Measurements from ENCODE around the gene ATXN3. TPM values are rescaled to one million over a fixed set of nuclear protein-coding genes. Genes with fewer than 3 reads are reported as not detected.

ATXN3 gene
- total and polyA plus RNA-seq, 7 donors: 5.6 to 10.0 (median 7.1) TPM

DNA sequence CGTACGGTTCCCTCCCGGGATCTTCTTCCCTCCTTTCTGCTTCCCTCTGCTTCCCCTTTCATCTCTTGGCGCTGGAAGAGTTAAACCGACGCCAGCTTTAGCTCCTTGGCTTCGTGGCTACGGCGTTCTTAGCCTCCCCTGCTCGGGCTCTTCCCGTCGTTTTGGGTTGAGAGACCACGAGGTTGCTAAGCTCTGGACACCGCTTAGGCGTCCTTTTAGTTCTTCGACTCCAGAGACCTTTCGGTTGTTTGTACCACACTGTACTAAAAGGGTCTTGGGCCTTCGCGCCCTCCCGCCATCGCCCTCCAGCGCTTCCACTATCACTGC is 15.9 kb upstream of the ATXN3 start:
- Histone ChIP-seq H3K27me3 (ENCODE audit: insufficient read depth in 3 of 3, low read length in 2 of 3) (no peaks in the 10 kb centered on the region), H3K9me3 (no peaks in the 10 kb centered on the region), H3K36me3 (ENCODE audit: insufficient read depth in 1 of 2, low read depth in 1 of 2) (peaks cover 2 to 44% of the 10 kb centered on the region in 2 donors), H3K4me3 (peak overlapping the region; percentile 88), H3K27ac (peak overlapping the region; percentile 96), H3K4me1 (peaks cover 48% of the 10 kb centered on the region)
- intact Hi-C loops (cut with DNase I): loop anchor here in 1 of 2 donors (5.0 to 10.0 kb wide), 2 partner anchors 335 to 562 kb away; no protein-coding TSS in a partner anchor
- TF ChIP-seq, protein P1, sequence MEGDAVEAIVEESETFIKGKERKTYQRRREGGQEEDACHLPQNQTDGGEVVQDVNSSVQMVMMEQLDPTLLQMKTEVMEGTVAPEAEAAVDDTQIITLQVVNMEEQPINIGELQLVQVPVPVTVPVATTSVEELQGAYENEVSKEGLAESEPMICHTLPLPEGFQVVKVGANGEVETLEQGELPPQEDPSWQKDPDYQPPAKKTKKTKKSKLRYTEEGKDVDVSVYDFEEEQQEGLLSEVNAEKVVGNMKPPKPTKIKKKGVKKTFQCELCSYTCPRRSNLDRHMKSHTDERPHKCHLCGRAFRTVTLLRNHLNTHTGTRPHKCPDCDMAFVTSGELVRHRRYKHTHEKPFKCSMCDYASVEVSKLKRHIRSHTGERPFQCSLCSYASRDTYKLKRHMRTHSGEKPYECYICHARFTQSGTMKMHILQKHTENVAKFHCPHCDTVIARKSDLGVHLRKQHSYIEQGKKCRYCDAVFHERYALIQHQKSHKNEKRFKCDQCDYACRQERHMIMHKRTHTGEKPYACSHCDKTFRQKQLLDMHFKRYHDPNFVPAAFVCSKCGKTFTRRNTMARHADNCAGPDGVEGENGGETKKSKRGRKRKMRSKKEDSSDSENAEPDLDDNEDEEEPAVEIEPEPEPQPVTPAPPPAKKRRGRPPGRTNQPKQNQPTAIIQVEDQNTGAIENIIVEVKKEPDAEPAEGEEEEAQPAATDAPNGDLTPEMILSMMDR (IDR thresholded peaks at IDR 0.05): no peak
- ATAC-seq (peak; percentile 18 to 59 (median 40)), DNase-seq (no peak)
- 0 to 1% (median 0%) methylated on average over 22 of the region's 22 CpGs for WGBS, 3 donors

DNA sequence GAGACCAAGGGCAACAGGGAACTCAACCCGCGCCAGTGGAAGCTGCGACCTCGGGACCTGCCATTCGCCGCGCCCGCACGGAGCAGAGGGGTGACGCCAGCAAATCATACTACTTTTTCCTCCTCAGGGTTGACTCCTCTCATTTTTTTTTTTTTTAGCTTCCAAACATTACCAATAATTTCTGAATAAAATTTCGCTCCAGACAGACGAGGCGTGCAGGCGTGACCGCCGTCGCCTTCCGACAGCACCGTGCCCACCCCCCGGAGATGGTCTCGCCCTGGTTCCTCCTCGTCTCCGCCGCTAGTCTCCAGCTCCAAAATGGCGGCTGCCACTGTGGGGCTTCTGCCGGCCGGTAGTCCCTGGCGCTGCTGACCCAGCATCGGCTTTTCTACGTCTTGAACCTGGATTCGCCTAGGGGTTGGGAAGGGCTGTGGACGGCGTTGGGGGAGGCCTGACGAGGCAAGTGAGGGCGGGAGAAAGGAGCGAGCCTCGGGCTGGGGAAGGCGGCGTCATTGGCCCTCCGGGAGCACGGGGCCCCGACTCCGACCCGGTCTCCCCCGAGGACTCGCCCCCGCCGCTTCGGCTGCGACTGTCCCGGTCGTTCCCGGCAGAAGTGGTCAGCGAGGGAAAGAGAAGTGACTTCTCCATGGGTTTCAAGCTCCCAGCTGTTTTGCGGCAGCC is 15.4 kb upstream of the ATXN3 start, which contains the start of the genes CPSF2 and NDUFB1:
Gene CPSF2 (plus strand): TSS at position 300 of the 681 bp plus-strand sequence. CDS start 9,016 bp downstream, outside the sequence.
Gene NDUFB1 (minus strand): TSS at position 37 of the 681 bp plus-strand sequence. CDS start 4,069 bp downstream, outside the sequence.
- Histone ChIP-seq H3K27ac (peak within 1 kb of the TSS; percentile 96), H3K4me1 (peaks cover 45% of the 10 kb centered on the region), H3K9me3 (no peaks in the 10 kb centered on the region), H3K27me3 (ENCODE audit: insufficient read depth in 3 of 3, low read length in 2 of 3) (no peaks in the 10 kb centered on the region), H3K36me3 (ENCODE audit: insufficient read depth in 1 of 2, low read depth in 1 of 2) (peaks cover 1 to 44% of the 10 kb centered on the region in 2 donors), H3K4me3 (peak within 1 kb of the TSS; percentile 88)
- WGBS, 3 donors: 0 to 1% (median 0%) methylated on average over 44 to 55 of the region's 55 CpGs
- intact Hi-C loops (cut with DNase I): loop anchor here in 1 of 2 donors (5.0 to 10.0 kb wide), 2 partner anchors 335 to 563 kb away; no protein-coding TSS in a partner anchor
- TF ChIP-seq, protein P1 (IDR thresholded peaks at IDR 0.05): no peak
- ATAC-seq: peak; percentile 90 to 93 (median 92)
- peak; percentile 87 to 93 for DNase-seq

DNA sequence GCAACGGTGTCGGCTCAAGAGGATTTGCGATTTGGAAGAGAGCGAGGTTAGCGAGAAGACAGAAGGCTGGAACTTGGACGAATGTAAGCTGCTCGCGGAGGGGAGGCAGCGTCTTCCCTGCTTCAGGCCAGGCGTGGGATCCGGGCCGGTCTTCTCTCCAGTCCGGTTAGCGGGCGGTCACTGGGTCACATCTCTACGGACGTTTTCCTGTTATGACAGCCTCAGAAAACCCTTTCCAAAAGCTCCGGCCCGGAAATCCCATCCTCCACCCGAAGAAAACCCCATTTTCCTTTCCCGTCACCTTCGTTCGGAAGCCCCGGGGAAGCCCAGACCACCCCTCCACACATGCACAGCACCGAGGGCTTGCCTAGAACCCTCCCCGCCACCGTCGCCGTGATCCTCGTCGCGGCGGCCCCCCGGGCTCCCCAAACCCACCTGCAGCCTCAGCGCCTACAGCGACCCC is 14.9 kb upstream of the ATXN3 start:
- DNase-seq (peak; percentile 44 to 80), ATAC-seq (peak; percentile 38 to 54 (median 46))
- peak overlapping the region; percentile 88 for H3K4me3 ChIP-seq
- peaks cover 45% of the 10 kb centered on the region for H3K4me1 ChIP-seq
- TF ChIP-seq, protein P1 (IDR thresholded peaks at IDR 0.05): no peak
- intact Hi-C loops (cut with DNase I): loop anchor here in 1 of 2 donors (5.0 to 10.0 kb wide), 2 partner anchors 336 to 564 kb away; no protein-coding TSS in a partner anchor
- H3K27ac ChIP-seq: peak overlapping the region; percentile 96
- WGBS, 3 donors: 0 to 1% (median 0%) methylated on average over 36 of the region's 36 CpGs
- no peaks in the 10 kb centered on the region for H3K9me3 ChIP-seq
- peaks cover 0 to 44% of the 10 kb centered on the region in 2 donors for H3K36me3 ChIP-seq (ENCODE audit: insufficient read depth in 1 of 2, low read depth in 1 of 2)
- no peaks in the 10 kb centered on the region for H3K27me3 ChIP-seq (ENCODE audit: insufficient read depth in 3 of 3, low read length in 2 of 3)

DNA sequence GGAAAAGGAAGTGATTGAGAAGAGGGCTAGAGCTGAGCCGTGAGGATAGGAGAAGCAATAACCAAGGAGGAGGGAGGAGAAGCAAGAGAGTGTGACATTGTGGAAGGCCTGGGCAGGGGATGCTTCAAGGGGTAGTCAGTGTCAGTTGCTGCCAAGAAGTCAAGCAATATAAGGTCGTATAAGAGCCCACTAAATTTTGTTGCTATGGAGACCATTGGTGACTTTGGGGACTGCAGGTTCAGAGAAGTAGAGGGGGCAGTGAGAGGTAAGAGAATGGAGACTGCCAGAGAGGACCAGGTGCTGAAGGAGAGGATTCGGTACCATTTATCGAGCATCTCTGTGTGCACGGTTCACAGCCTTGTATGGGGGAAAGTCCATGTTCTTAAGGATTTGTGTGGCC is 3.1 kb upstream of the ATXN3 start:
- H3K4me3 ChIP-seq: no peak overlapping the region
- no peaks in the 10 kb centered on the region for H3K27me3 ChIP-seq (ENCODE audit: insufficient read depth in 3 of 3, low read length in 2 of 3)
- H3K9me3 ChIP-seq: no peaks in the 10 kb centered on the region
- intact Hi-C loops (cut with DNase I): loop anchor here in 1 of 2 donors (5.0 kb wide), 1 partner anchor 67 kb away; the partner anchor contains the start of gene TRIP11
- H3K27ac ChIP-seq: no peak overlapping the region
- H3K36me3 ChIP-seq (ENCODE audit: insufficient read depth in 1 of 2, low read depth in 1 of 2): peaks cover 0 to 3% of the 10 kb centered on the region in 2 donors
- H3K4me1 ChIP-seq: peaks cover 4% of the 10 kb centered on the region
- WGBS, 3 donors: 68 to 78% (median 72%) methylated on average over 5 of the region's 5 CpGs
- ATAC-seq (no peak), DNase-seq (no peak)
- TF ChIP-seq, protein P1 (IDR thresholded peaks at IDR 0.05): no peak
